IMR-90 (cell line): ENCODE measurements around the gene CLIC3.

Experiments used
- BHLHE40 ChIP-seq: fragments of 150-350 bp; IDR thresholded peaks from 2 replicates; pipeline ENCODE4 v1.6.1; 2016; ENCODE audit warnings: mild to moderate bottlenecking, low read depth, low read length
- CEBPB ChIP-seq: IDR thresholded peaks from 2 replicates; pipeline ENCODE4 v1.6.1; 2012; ENCODE audit warnings: low read depth, low read length, improper control_type of control experiment
- MAFK ChIP-seq: IDR thresholded peaks from 2 replicates; pipeline ENCODE4 v1.6.1; 2012; ENCODE audit warnings: low read depth, low read length, improper control_type of control experiment
- MXI1 ChIP-seq: IDR thresholded peaks from 2 replicates; pipeline ENCODE4 v1.6.1; 2012; ENCODE audit warnings: low read depth, mild to moderate bottlenecking, low read length, moderate library complexity, borderline replicate concordance
- POLR2A ChIP-seq: IDR thresholded peaks from 2 replicates; pipeline ENCODE4 v1.6.1; 2012; ENCODE audit warnings: mild to moderate bottlenecking, low read depth, low read length
- RAD21 ChIP-seq: IDR thresholded peaks from 2 replicates; pipeline ENCODE4 v1.6.1; 2012; ENCODE audit warnings: low read length, improper control_type of control experiment
- RCOR1 ChIP-seq: IDR thresholded peaks from 2 replicates; pipeline ENCODE4 v1.6.1; 2012; ENCODE audit warnings: mild to moderate bottlenecking, low read length, improper control_type of control experiment; ENCODE audit not compliant: insufficient replicate concordance
- TF ChIP-seq, protein P1 (sequence below): conservative IDR thresholded peaks from 2 replicates; pipeline ENCODE4 v1.5.1; 2012; ENCODE audit warnings: mild to moderate bottlenecking, low read depth, low read length, improper control_type of control experiment
- TF ChIP-seq, protein P2 (sequence below): fragments of 150-350 bp; IDR thresholded peaks from 2 replicates; pipeline ENCODE4 v1.6.1; 2017; ENCODE audit warnings: mild to moderate bottlenecking, antibody characterized with exemption, low read length, low read depth

DNA sequence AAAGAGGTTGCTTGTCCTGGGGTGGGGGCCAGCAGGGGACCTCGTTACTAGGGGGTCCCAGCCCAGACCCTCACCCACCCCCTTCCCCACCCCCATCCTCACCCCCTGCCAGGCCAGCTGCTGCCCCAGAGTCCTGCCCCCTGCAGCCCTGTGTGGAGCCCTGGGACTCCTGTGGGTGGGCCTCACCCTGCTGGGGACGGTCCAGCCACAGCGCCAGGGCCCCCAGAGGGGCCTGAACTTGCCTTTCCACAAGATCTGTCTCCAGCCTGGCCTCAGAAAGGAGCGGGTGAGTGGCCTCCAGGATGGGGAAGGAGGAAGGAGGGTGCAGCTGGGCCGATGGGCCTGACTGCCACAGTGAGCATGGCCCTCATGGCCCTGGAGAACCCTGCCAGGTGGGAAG, 26.6 kb downstream of the CLIC3 start:
- TF ChIP-seq BHLHE40 (no peak), POLR2A (no peak), CEBPB (no peak), RAD21 (no peak), RCOR1 (no peak), MXI1 (no peak), MAFK (no peak)
- TF ChIP-seq, protein P1, sequence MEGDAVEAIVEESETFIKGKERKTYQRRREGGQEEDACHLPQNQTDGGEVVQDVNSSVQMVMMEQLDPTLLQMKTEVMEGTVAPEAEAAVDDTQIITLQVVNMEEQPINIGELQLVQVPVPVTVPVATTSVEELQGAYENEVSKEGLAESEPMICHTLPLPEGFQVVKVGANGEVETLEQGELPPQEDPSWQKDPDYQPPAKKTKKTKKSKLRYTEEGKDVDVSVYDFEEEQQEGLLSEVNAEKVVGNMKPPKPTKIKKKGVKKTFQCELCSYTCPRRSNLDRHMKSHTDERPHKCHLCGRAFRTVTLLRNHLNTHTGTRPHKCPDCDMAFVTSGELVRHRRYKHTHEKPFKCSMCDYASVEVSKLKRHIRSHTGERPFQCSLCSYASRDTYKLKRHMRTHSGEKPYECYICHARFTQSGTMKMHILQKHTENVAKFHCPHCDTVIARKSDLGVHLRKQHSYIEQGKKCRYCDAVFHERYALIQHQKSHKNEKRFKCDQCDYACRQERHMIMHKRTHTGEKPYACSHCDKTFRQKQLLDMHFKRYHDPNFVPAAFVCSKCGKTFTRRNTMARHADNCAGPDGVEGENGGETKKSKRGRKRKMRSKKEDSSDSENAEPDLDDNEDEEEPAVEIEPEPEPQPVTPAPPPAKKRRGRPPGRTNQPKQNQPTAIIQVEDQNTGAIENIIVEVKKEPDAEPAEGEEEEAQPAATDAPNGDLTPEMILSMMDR = no peak
- TF ChIP-seq, protein P2, sequence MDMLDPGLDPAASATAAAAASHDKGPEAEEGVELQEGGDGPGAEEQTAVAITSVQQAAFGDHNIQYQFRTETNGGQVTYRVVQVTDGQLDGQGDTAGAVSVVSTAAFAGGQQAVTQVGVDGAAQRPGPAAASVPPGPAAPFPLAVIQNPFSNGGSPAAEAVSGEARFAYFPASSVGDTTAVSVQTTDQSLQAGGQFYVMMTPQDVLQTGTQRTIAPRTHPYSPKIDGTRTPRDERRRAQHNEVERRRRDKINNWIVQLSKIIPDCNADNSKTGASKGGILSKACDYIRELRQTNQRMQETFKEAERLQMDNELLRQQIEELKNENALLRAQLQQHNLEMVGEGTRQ = no peak
